ENCODE measurements around the gene SLC6A20.

- no peak for TF ChIP-seq CTCF (IDR thresholded peaks at IDR 0.05)
- TF ChIP-seq POLR2A (IDR thresholded peaks at IDR 0.05), result no peak
Observed at GRCh38 chr3:45777746-45778386, 18.5 kb downstream of the SLC6A20 start.
